Activated CD4-positive, CD25-positive, alpha-beta regulatory T cell (primary cell): ENCODE measurements around the gene RAB11FIP4.
A peak's percentile ranks its signal among the peaks of the same experiment; 100 is the strongest.

Experiments used
- DNase-seq, 4 experiments: peaks; one replicate each; lab custom pipeline; 2025; lab: John Stamatoyannopoulos, UW

Gene RAB11FIP4

DNA sequence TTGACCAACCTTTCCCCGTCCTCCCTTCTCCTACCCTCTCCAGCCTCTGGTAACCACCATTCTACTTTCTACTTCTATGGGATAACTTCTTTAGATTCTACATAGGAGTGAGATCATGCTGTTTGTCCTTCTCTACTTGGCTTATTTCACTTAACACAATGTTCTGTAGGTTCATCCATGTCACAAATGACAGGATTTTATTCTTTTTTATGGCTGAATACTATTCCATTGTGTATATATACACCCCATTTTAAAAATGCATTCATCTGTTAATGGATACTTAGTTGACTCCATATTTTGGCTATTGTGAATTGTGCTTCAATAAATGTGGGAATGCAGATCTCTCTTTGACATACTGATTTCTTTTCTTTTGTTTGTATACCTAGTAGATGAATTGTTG, 115.0 kb downstream of the RAB11FIP4 start:
- DNase-seq = no peak

DNA sequence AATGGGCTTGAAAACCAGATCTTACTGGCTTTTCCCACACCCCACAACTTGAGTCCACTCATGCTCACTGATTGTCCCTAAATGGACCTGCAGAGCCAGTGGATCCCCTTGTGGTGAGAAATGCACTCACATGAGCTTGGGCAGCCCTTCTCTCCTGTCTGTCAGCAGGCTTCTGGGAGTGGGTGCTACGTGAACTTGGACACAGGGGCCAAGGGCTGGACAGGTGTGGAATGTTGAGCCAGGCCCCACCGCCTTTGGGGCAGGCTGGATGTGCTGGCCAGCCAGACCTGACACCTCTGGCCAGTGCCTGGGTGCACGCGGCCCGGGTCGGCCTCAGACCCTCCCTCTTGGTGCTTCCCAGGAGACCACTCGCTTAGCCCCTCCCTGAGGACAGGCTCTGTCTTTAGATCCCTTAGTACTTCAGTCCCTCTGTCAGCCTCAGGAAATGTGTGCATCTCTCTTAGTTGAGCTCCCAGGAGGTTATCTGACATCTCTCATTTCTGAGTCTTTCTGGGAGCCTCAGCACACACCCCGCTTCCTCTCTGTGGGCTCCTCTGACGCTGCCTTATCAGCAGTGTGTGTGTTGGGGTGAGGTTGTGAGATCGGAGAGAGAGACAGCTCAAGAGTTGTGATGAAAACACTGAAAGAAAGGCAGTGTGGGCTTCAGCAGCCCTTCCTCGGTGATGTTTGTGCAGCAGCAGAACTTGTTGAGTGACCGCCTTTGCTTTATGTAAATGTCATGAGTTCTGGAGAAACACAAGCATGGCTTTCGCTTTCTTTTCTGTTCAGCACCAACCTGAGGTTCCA, 117.0 kb downstream of the RAB11FIP4 start:
- peak in 2 of 4 experiments; percentile 23 to 27 for DNase-seq

- DNase-seq = no peak
Observed at GRCh38 chr17:31509095-31509804, 117.8 kb downstream of the RAB11FIP4 start.

DNA sequence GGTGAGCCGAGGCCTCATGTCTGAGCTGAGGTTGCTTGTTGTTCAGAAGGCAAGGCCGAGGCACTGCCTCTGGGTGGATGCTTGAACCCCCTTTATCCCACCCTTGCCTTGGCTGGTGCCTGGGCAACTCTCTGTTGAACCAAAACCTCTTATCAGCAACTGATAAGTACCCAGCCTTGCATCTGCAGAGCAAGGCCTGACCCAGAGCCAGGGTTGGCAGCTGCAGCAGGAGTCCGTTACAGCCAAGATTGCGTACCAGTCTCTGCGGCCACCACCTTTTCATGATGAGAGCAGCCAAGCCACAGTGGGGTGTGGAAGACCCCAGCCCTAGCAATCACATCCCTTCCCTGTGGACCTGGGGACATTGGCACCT, 118.3 kb downstream of the RAB11FIP4 start:
- no peak for DNase-seq

GRCh38 chr17:31510308-31511194, 119.1 kb downstream of the RAB11FIP4 start:
- no peak for DNase-seq

GRCh38 chr17:31511195-31511578, 119.7 kb downstream of the RAB11FIP4 start:
- DNase-seq = no peak

GRCh38 chr17:31511580-31511979, 120.1 kb downstream of the RAB11FIP4 start:
- DNase-seq = no peak

- DNase-seq = no peak
Observed at GRCh38 chr17:31512104-31512740, 120.7 kb downstream of the RAB11FIP4 start.

GRCh38 chr17:31512796-31513195, 121.3 kb downstream of the RAB11FIP4 start:
- no peak for DNase-seq

- DNase-seq = no peak
Observed at GRCh38 chr17:31513731-31514427, 122.4 kb downstream of the RAB11FIP4 start.

DNA sequence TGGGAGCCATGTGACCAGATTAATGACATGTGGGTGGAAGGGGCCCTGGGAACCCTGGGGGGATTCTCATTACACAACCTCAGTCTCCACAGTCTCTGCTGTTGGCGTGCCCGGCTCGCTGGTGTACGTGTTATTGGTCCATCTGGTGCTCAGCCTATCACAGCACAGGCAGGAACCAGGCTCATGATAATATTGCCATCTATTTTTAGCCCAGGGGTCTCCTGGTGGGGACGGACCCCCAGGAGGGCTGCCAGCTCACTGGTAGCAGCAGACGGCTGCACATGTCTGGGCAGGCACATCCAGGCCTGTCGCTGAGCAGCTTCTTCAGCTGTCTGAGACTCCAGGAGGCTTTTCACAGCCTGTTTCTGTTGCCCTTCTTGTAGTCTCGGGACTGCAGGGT, 123.8 kb downstream of the RAB11FIP4 start:
- DNase-seq = no peak

GRCh38 chr17:31517524-31517923, 126.0 kb downstream of the RAB11FIP4 start:
- DNase-seq = no peak

DNA sequence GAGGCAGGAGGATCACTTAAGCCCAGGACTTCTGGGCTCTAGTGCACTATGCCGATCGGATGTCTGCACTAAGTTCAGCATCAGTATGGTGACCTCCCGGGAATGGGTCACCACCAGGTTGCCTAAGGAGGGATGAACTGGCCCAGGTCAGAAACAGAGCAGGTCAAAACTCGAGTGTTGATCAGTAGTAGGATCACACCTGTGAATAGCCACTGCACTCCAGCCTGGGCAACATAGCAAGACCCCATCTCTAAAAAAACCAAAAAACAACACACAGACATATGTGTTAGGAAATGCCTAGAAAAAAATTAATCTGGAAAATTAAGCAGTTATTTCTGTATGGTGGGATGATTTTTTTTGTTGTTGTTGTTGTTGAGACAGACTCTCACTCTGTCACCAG, 127.0 kb downstream of the RAB11FIP4 start:
- no peak for DNase-seq

DNA sequence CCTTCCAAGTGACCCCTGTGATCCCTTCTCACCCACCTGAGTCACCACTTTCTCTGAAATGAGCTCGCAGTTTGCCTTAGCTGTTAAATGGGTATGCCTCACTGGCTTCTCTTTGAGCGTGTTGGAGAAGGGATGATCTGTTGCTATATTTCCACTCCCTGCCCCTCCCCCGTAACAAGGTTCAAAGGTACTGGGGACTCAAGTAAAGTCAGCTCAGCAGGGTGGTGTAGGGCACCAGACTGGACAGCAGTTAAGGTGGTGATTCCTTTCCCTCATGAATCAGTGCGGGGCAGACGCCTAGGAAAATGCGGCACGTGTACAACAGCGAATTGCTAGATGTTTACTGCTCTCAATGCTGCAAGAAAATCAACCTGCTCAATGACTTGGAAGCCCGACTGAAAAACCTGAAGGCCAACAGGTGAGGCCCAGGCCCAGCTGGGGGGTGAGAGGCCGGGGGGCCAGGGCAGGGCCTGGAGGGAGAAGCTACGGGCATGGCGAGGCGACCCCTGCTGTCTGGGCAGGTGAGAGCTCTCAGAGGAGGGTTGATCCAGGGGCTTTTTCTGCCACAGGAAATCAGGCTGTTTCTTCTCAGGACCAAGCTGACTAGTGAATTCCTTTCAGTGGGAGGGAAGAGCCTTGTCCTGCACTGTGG, 130.3 kb downstream of the RAB11FIP4 start:
- DNase-seq = no peak

DNA sequence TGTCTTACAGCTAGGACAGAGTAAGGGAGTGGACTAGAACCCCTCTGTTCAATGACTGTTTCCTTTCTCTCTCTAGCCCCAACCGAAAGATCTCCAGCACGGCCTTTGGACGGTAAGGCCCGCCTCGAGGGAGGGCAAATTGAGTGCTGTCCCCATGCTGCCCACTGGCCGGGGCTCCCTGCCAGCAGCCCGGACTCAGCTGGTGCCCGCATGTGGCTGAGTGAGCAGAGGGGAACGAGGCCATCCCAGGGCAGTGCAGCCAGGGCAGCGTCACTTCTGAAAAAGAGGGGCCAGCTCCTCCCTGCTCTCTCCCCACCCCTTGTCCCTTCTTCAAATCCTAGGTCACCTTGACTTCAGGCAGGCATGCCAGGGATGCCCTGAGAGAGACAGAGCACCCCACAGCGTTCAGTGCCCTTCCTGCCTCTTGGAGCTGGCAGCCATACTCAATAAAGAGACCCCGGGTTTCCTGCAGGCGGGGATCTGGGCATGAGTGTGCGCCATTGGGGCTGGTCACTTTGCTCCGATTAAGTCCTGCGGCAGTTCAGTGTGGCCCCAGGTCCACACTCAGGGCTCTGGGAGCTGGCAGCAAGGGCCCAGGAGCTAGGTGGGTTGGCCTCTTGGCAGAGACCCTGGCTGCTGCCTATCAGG, 130.9 kb downstream of the RAB11FIP4 start:
- no peak for DNase-seq

DNA sequence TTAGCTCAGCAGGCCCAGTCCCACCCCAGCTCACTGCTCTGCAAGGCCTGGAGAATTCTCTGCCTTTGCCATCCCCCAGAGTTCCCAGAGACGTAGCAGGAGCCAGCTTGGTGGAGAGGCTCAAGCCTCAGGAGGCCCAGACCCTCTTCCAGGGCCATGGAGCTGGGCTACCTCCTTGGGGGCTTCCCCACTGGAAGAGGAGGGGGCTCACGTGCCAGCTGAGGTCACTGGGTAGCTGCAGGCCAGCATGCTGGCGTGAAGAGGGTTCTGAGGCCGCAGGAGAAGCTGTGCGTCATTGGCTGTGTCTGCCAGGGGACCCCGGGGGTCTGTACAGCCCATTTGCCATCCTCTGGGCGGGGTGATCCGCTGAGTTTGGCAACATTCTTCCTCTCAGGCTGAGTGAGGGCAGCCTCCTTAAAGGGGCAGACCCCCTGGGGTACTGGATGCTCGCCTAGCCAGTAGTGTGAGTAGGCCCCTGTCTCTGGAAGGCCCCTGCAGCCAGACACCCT, 131.6 kb downstream of the RAB11FIP4 start:
- no peak for DNase-seq

GRCh38 chr17:31523862-31524730, 132.6 kb downstream of the RAB11FIP4 start:
- no peak for DNase-seq

- peak; percentile 73 to 94 (median 88) for DNase-seq
Observed at GRCh38 chr17:31524926-31525800, 133.7 kb downstream of the RAB11FIP4 start.
